ENCODE results near the gene CYGB.

The CYGB gene

DNA sequence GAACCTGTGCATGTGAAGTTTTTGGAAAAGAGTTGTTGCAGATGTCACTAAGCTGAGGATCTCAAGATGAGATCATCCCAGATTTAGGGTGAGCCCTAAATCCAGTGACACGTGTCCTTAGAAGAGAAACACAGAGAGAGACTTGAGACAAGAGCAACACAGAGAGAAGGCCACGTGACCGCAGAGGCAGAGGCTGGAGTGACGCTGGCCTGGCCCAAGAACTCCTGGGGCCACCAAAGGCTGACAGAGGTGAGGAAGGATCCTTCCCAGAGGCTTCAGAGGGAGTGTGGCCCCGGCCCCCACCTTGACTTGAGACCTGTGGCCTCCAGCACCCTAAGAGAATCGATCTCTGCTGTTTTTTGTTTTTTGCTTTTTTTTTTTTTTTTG, 24.2 kb downstream of the CYGB start:
- H3K27ac ChIP-seq (ENCODE audit: low read depth, low read length): no peak overlapping the region
- no peaks in the 10 kb centered on the region for H3K9me3 ChIP-seq (ENCODE audit: control insufficient read depth, insufficient read depth, low read length)
- TF ChIP-seq, protein P1, sequence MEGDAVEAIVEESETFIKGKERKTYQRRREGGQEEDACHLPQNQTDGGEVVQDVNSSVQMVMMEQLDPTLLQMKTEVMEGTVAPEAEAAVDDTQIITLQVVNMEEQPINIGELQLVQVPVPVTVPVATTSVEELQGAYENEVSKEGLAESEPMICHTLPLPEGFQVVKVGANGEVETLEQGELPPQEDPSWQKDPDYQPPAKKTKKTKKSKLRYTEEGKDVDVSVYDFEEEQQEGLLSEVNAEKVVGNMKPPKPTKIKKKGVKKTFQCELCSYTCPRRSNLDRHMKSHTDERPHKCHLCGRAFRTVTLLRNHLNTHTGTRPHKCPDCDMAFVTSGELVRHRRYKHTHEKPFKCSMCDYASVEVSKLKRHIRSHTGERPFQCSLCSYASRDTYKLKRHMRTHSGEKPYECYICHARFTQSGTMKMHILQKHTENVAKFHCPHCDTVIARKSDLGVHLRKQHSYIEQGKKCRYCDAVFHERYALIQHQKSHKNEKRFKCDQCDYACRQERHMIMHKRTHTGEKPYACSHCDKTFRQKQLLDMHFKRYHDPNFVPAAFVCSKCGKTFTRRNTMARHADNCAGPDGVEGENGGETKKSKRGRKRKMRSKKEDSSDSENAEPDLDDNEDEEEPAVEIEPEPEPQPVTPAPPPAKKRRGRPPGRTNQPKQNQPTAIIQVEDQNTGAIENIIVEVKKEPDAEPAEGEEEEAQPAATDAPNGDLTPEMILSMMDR (IDR thresholded peaks at IDR 0.05; ENCODE audit: low read depth, low read length, poor library complexity, severe bottlenecking): no peak
- TF ChIP-seq EZH2phosphoT487 (IDR thresholded peaks at IDR 0.05; ENCODE audit: borderline replicate concordance, low read length): no peak
- no peaks in the 10 kb centered on the region for H3F3A ChIP-seq (ENCODE audit: control insufficient read depth, insufficient read depth)
- H3K4me1 ChIP-seq (ENCODE audit: control insufficient read depth, low read length): peaks cover 12% of the 10 kb centered on the region
- H4K20me1 ChIP-seq (ENCODE audit: control insufficient read depth, insufficient read depth, low read depth, low read length): no peaks in the 10 kb centered on the region
- H3K4me3 ChIP-seq (ENCODE audit: low read length): no peak overlapping the region
- H3K27me3 ChIP-seq (ENCODE audit: control insufficient read depth, low read length): peaks cover 10% of the 10 kb centered on the region; the same call in 1 of the 2 replicates
- no peaks in the 10 kb centered on the region for H3K9me2 ChIP-seq (replicated peaks; ENCODE audit: control insufficient read depth, low read length)
- no peaks in the 10 kb centered on the region for H3K36me3 ChIP-seq (ENCODE audit: control insufficient read depth, low read length)
- no peak overlapping the region for H3K4me2 ChIP-seq (ENCODE audit: low read length)
- no peaks in the 10 kb centered on the region for H3K79me2 ChIP-seq (ENCODE audit: control insufficient read depth, low read length)

DNA sequence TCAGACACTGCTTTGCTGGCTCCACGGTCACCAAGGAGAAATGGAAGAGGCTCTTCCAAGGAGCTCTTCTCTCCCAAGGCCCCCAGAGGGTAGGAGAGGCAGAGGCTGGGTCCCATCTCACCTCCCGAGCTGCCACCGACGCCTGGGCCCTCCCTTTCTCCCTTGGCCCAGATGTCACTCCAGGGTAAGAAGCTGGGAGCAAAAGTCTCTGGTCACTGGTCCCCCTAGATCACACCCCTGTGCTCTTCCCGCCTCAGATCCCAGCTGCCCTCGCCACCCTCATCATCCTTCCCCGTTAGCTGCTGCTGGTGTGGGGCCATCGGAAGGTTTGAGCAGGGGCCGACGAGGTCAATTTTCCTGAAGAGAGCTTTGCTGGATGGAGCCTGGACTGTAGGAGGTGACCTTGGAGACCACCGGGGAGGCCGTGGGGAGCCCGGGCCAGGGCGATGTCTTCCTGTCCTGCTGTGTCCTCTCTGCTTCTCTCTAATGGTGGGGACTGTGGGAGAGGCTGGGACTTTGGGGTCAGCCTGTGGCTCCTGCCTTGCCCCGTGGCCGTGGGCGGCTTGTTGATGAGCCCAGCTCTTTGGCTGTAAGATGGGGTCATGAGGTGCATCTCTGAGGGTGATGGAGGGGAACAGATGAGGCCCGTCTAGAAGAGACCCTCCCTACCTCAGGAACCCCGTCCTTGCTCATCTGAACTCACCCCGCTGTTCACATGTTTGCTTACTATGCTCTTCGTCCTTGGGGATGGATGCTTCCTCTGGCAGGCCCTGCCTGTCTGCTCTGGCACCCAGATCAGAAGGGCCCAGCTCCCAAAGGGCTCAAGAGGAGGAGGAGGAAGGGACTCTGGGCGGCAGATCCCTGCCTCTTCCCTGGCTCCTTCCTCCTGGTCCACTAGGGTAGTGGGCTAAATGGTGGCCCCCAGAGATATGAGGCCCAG, 24.9 kb downstream of the CYGB start:
- Histone ChIP-seq H3F3A (ENCODE audit: control insufficient read depth, insufficient read depth) (no peaks in the 10 kb centered on the region), H3K27me3 (ENCODE audit: control insufficient read depth, low read length) (peaks cover 5% of the 10 kb centered on the region; the same call in 1 of the 2 replicates), H3K36me3 (ENCODE audit: control insufficient read depth, low read length) (no peaks in the 10 kb centered on the region), H4K20me1 (ENCODE audit: control insufficient read depth, insufficient read depth, low read depth, low read length) (no peaks in the 10 kb centered on the region), H3K9me2 (replicated peaks; ENCODE audit: control insufficient read depth, low read length) (no peaks in the 10 kb centered on the region), H3K4me1 (ENCODE audit: control insufficient read depth, low read length) (peaks cover 12% of the 10 kb centered on the region), H3K4me2 (ENCODE audit: low read length) (no peak overlapping the region), H3K79me2 (ENCODE audit: control insufficient read depth, low read length) (no peaks in the 10 kb centered on the region), H3K4me3 (ENCODE audit: low read length) (no peak overlapping the region), H3K9me3 (ENCODE audit: control insufficient read depth, insufficient read depth, low read length) (no peaks in the 10 kb centered on the region), H3K27ac (ENCODE audit: low read depth, low read length) (no peak overlapping the region)
- TF ChIP-seq, protein P1 (IDR thresholded peaks at IDR 0.05; ENCODE audit: low read depth, low read length, poor library complexity, severe bottlenecking): no peak
- TF ChIP-seq EZH2phosphoT487 (IDR thresholded peaks at IDR 0.05; ENCODE audit: borderline replicate concordance, low read length): no peak

DNA sequence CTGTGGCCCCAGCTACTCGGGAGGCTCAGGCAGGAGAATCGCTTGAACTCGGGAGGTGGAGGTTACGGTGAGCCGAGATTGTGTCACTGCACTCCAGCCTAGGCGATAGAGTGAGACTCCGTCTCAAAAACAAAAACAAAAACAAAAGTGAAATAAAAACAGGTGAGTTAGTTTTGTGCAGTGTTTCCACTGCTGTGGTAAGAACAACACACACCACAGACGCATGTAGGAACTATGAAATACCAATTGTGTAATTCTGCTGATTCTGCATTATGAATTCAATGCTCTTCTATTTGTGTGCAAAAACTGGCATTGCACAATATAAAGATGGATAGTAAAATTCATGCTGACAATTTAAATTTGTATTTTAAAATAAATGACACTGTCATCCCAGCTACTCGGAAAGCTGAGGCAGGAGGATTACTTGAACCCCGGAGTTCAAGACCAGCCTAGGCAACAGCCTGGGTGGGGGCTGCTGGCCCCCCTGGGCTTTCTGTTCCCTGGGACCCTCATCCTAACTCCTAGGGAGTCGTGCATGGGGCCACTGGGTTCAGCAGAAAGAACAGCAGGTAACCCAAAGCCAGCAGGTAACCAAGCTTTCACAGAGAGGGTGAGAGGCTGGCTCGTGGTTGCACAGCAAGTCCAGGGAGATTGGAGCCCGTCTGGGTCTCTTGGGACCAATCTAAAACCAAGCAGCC, 25.7 kb downstream of the CYGB start:
- H3K27me3 ChIP-seq (ENCODE audit: control insufficient read depth, low read length): peaks cover 5% of the 10 kb centered on the region; the same call in 1 of the 2 replicates
- H3K27ac ChIP-seq (ENCODE audit: low read depth, low read length): no peak overlapping the region
- H3K9me2 ChIP-seq (replicated peaks; ENCODE audit: control insufficient read depth, low read length): no peaks in the 10 kb centered on the region
- H3F3A ChIP-seq (ENCODE audit: control insufficient read depth, insufficient read depth): no peaks in the 10 kb centered on the region
- H4K20me1 ChIP-seq (ENCODE audit: control insufficient read depth, insufficient read depth, low read depth, low read length): no peaks in the 10 kb centered on the region
- TF ChIP-seq EZH2phosphoT487 (IDR thresholded peaks at IDR 0.05; ENCODE audit: borderline replicate concordance, low read length): no peak
- TF ChIP-seq, protein P1 (IDR thresholded peaks at IDR 0.05; ENCODE audit: low read depth, low read length, poor library complexity, severe bottlenecking): no peak
- H3K4me3 ChIP-seq (ENCODE audit: low read length): no peak overlapping the region
- no peaks in the 10 kb centered on the region for H3K9me3 ChIP-seq (ENCODE audit: control insufficient read depth, insufficient read depth, low read length)
- H3K36me3 ChIP-seq (ENCODE audit: control insufficient read depth, low read length): no peaks in the 10 kb centered on the region
- no peaks in the 10 kb centered on the region for H3K79me2 ChIP-seq (ENCODE audit: control insufficient read depth, low read length)
- peaks cover 16% of the 10 kb centered on the region for H3K4me1 ChIP-seq (ENCODE audit: control insufficient read depth, low read length)
- H3K4me2 ChIP-seq (ENCODE audit: low read length): no peak overlapping the region

Measured in DOHH2 (cell line).